Measurements from ENCODE around the gene DTYMK.

The DTYMK gene

DNA sequence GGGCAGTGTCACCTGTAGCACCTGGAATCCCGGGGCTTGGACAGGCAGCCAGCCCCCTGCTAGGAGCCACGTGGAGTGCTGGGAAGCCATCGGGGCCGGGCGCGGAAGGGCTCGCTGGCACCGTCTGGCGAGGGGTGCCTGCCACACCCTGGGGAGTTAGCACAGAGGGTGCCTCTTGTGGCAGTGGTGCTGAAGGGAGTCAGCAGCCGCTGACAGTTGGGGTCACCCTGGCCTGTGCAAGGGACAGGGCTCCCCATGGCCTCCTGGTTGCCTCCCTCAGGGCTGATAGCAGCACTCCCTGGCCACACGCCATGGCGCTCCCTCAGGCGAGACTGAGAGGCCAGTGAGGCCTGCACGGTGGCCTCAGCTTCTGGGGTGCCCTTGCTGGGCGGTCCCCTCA, 33.9 kb upstream of the DTYMK start:
- no peak for DNase-seq
- TF ChIP-seq, protein P1, sequence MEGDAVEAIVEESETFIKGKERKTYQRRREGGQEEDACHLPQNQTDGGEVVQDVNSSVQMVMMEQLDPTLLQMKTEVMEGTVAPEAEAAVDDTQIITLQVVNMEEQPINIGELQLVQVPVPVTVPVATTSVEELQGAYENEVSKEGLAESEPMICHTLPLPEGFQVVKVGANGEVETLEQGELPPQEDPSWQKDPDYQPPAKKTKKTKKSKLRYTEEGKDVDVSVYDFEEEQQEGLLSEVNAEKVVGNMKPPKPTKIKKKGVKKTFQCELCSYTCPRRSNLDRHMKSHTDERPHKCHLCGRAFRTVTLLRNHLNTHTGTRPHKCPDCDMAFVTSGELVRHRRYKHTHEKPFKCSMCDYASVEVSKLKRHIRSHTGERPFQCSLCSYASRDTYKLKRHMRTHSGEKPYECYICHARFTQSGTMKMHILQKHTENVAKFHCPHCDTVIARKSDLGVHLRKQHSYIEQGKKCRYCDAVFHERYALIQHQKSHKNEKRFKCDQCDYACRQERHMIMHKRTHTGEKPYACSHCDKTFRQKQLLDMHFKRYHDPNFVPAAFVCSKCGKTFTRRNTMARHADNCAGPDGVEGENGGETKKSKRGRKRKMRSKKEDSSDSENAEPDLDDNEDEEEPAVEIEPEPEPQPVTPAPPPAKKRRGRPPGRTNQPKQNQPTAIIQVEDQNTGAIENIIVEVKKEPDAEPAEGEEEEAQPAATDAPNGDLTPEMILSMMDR (IDR thresholded peaks at IDR 0.05; ENCODE audit: low read depth, low read length, missing control alignments) = no peak
- Histone ChIP-seq H3K27me3 (replicated peaks) (no peaks in the 10 kb centered on the region), H3K4me3 (ENCODE audit: low read depth, low read length) (no peak overlapping the region), H3K36me3 (replicated peaks) (peaks cover 48% of the 10 kb centered on the region), H3K27ac (no peak overlapping the region)
- in situ Hi-C loops (cut with HindIII; ENCODE audit: low pct_ligation_motif_present, low sequenced_read_pairs) = no loop called here

DNA sequence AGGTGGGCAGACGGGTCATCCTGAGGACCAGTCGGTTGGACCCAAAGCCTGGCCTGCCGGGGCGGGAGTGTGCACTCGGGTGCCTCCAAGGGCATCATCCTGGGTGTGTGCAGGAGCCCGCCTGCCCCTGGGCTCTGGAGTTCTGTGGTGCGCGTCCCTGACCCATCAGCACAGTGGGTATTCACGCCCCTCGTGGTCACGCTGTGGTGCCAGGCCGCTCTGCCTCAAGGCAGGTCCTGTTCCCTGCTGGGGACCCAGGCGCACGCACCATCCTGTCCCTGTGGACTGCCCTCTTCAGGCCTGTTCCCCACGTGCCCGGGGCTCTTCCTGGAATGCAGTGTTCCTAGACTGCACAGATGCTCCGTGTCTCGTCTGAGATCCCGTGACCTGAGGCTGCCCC, 33.5 kb upstream of the DTYMK start:
- Histone ChIP-seq H3K27me3 (replicated peaks) (no peaks in the 10 kb centered on the region), H3K27ac (no peak overlapping the region), H3K36me3 (replicated peaks) (peaks cover 48% of the 10 kb centered on the region), H3K4me3 (ENCODE audit: low read depth, low read length) (no peak overlapping the region)
- in situ Hi-C loops (cut with HindIII; ENCODE audit: low pct_ligation_motif_present, low sequenced_read_pairs) = no loop called here
- TF ChIP-seq, protein P1 (IDR thresholded peaks at IDR 0.05; ENCODE audit: low read depth, low read length, missing control alignments) = no peak
- DNase-seq = no peak

DNA sequence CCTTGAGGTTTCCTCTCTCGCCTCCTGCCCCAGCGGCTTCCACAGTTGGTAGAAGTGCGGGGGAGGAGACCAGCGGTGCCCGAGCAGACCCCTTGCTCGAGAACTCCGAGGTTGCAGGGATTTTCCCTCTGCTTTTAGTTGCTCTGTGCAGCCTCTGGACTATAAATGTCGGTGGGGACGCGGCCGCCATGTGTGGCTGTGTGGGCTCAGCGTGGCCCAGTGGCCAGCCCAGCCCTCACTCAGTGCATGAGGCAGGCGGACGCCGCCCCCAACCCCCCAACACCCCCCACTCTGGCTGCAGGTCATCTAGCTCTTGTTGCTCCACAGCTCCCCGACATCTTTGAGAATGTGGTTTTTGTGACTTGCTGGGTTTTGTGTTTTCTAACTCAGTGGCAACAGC, 32.5 kb upstream of the DTYMK start:
- Histone ChIP-seq H3K27ac (no peak overlapping the region), H3K4me3 (ENCODE audit: low read depth, low read length) (no peak overlapping the region), H3K27me3 (replicated peaks) (no peaks in the 10 kb centered on the region), H3K36me3 (replicated peaks) (peaks cover 50% of the 10 kb centered on the region)
- in situ Hi-C loops (cut with HindIII; ENCODE audit: low pct_ligation_motif_present, low sequenced_read_pairs) = no loop called here
- no peak for DNase-seq
- TF ChIP-seq, protein P1 (IDR thresholded peaks at IDR 0.05; ENCODE audit: low read depth, low read length, missing control alignments) = no peak

DNA sequence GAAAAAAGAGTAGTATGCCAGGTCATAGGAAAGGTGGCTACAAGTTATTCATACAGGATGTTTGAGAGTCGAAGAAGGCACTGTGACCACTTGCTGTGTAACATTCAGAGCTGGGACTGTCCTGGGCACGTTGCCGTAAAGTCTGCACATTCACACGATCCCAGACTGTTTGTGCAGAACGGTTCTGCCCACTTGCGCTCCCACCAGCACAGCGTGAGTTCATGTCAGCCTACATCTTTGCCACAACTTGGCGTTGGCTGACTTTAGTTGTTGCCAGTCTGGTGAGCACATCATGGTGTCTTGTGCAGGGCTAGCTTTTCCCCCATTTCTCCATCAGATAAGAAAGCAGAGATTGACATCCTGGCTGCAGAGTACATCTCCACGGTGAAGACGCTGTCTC, 22.3 kb upstream of the DTYMK start:
- DNase-seq = no peak
- in situ Hi-C loops (cut with HindIII; ENCODE audit: low pct_ligation_motif_present, low sequenced_read_pairs) = no loop called here
- Histone ChIP-seq H3K27ac (no peak overlapping the region), H3K36me3 (replicated peaks) (peaks cover 57% of the 10 kb centered on the region), H3K4me3 (ENCODE audit: low read depth, low read length) (no peak overlapping the region), H3K27me3 (replicated peaks) (no peaks in the 10 kb centered on the region)
- TF ChIP-seq, protein P1 (IDR thresholded peaks at IDR 0.05; ENCODE audit: low read depth, low read length, missing control alignments) = no peak

DNA sequence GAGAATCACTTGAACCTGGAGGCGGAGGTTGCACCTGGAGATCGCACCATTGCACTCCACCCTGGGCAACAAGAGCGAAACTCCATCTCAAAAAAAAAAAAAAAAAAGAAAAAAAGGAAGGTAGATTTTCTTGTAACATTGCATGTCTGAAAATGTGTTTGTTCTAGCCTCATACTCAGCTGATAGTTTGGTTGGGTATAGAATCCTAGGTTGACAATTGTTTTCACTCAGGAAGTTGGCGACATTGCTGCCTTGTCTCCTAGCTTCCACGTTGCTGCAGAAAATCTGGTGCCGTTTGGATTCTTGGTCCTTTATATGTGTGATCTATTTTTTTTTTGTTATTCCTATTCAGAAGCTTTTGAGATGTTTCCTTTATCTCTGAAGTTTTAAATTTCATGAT, 19.9 kb upstream of the DTYMK start:
- Histone ChIP-seq H3K4me3 (ENCODE audit: low read depth, low read length) (no peak overlapping the region), H3K36me3 (replicated peaks) (peaks cover 44% of the 10 kb centered on the region), H3K27me3 (replicated peaks) (no peaks in the 10 kb centered on the region), H3K27ac (no peak overlapping the region)
- TF ChIP-seq, protein P1 (IDR thresholded peaks at IDR 0.05; ENCODE audit: low read depth, low read length, missing control alignments) = no peak
- in situ Hi-C loops (cut with HindIII; ENCODE audit: low pct_ligation_motif_present, low sequenced_read_pairs) = no loop called here
- DNase-seq = no peak

DNA sequence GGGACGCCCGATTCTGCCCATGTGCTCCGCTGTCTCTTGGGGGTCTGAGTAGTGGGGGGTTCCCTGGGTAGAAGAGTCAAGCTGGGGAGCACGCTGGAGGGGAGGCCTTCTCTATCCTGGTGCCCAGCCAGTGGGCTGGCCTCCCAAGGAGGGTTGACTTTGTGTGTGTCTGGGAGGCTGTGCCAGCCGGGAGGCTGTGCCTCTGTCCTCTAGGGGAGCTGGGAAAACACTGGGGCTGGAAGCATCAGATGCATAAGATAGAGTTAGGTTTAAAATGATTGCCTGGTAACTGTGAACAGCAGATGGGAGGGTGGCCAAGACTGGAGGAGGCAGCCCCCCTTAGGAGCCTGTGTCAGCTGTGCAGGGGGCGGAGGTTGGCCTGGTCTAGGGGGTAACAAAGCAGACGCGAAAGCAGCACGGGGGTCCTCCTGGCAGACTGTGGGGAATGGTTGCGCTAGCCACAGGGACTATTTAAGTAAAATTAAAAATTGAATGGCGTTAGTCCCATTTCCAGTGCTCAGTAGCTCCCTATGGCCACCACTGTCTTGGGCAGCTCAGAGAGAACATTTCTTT, 16.5 kb upstream of the DTYMK start:
- Histone ChIP-seq H3K36me3 (replicated peaks) (peaks cover 25% of the 10 kb centered on the region), H3K27me3 (replicated peaks) (no peaks in the 10 kb centered on the region), H3K27ac (peak overlapping the region; percentile 75), H3K4me3 (ENCODE audit: low read depth, low read length) (peak overlapping the region; percentile 78)
- in situ Hi-C loops (cut with HindIII; ENCODE audit: low pct_ligation_motif_present, low sequenced_read_pairs) = no loop called here
- DNase-seq = no peak
- TF ChIP-seq, protein P1 (IDR thresholded peaks at IDR 0.05; ENCODE audit: low read depth, low read length, missing control alignments) = peak; percentile 40

Measured in brain microvascular endothelial cell (primary cell).